NCI-H1105 (cell line): ENCODE data around the gene PTGFRN.
"Not testable (repeated sequence)": the region's sequence is repeated elsewhere in the genome, so short reads cannot be mapped to it uniquely, and the experiment has no call there.

Experiments
- DNase-seq: peaks from one replicate; lab custom pipeline; 2025; lab: John Stamatoyannopoulos, UW

PTGFRN gene

DNA sequence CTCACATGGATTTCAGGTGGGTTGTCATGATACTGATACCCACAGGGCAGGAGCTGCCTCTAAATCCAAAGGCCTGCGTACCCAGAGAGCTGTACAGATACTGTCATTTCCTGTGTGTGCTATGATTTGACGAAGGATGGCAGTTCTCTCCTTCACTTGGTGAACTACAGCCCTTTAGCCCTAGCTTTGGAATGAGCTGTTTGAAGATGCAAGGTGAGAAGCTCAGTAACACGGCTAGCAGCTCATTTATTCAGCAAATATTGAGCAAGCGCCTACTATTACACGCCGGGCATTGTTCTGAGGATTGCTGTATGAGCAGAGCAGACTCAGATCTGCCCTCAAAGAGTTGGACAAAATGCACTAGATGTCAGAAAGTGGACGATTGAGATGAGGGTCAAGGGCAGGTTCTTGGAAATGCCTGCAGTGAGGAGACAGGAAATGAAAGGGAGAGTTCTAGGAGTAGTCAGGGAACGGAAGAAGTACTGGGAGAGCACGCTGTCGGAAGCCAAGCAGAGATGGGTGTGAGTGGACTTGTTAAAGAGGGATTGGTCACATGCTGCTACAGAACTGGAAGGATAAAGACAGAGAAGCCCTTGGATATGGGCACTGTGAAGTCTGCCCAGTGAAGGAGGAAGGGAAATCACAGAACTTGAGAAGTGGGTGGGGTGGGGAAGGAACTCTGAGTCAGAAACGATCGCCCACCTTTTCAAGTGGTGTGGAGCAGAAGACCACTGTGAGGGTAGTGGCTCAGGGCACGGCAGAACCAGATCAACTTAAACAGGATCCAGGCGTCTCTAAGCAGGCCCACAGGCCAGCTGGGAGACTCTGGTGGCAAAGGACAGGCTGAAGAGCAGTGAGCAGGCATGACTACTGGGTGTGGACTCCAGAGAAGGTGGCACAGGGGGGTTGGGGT, 7.1 kb downstream of the PTGFRN start:
- no peak for DNase-seq

DNA sequence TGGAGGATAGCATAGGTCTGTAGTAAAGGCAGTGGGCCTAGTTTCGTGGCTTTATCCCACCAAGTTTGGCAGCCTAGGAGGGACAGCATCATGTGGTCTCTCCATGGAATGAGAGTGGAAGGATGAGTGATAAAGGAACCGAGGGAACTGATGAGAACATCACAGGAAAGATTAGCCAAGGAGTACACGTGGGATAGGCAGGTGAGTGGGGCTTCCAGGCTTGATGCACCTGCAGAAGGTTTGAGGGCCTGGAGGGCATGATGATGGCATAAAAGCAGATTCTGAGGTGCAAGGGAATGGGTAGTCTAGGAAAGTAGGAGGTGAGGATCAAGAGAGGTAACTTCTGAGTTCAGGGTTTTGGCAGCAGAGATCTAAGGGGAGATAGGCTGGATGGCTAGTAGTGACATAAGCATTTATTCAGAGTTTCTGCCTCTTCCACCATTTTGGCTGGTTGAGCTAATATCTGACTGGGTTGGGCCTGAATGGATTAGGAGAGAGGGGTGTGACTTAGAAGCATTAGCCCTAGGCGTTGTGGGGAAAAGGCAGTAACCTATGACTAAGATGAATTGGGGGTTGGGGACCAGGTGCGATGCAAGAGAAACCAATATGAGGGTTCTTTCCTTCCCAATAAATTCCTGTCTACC, 9.1 kb downstream of the PTGFRN start:
- DNase-seq = no peak

DNA sequence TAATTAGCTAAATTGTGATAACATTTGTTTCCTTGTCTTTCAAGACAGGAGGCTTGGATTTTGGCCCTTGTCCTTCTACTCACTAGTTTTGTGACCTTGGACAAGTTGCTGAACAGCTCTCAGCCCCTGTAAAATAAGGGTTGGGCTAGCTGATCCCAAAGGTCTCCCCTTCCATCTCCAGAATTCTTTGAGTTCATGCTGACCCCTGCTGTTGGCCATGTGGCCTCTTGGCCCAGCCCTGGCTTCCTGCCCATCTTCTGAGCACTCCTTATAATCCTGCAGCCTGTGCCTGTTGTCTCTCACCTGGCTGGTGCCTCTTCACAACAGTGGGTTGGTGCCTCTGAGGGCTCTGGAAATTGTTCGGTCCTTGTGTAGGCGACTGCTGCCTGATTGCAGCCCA, 10.1 kb downstream of the PTGFRN start:
- DNase-seq = no peak

- DNase-seq = no peak
Observed at GRCh38 chr1:116920211-116920610, 10.5 kb downstream of the PTGFRN start.

GRCh38 chr1:116921301-116921885, 11.7 kb downstream of the PTGFRN start:
- DNase-seq = no peak

GRCh38 chr1:116921937-116922336, 12.2 kb downstream of the PTGFRN start:
- no peak for DNase-seq

- no peak for DNase-seq
Observed at GRCh38 chr1:116923421-116923820, 13.7 kb downstream of the PTGFRN start.

GRCh38 chr1:116927049-116927798, 17.5 kb downstream of the PTGFRN start:
- peak; percentile 81 for DNase-seq

GRCh38 chr1:116929961-116930592, 20.4 kb downstream of the PTGFRN start:
- no peak for DNase-seq

DNA sequence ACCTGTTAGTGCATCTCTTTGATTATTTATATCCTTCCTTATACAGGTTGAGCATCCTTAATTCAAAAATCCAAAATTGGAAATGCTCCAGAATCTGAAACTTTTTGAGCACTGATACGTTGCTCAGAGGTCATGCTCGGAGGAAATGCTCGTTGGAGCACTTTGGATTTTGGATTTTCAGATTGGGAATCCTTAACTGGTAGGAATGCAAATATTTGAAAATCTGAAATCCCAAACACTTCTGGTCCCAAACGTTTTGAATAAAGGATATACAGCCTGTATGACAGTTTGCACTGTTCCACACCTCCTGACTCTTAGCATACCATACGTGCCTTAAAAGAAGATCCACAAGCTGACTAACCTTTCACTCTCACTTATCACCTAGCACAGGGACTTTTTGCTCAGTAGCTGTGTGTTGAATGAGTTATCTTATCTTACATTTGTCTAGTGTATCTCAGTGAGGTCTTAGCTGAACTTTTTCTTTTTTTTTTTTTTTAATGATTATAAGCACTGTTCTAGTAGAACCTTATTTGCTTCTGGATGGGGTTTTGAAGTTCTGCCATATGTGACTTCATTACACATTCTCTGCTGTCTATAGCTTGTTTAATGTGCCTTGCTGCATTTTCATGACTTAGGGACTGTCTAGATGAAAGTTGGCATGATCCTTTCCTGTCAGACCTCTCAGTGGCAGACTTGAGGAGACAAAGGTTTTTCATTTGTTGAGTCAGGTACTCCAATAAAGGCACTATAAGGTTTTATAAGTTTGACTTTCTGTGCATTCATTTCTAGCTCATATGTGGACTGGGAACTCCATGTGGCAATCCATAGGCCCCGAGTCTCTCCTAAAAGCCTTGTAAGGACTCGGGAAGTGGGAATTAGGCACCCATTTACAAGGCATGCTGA, 21.6 kb downstream of the PTGFRN start:
- no peak for DNase-seq

GRCh38 chr1:116933606-116934515, 24.1 kb downstream of the PTGFRN start:
- DNase-seq = no peak

DNA sequence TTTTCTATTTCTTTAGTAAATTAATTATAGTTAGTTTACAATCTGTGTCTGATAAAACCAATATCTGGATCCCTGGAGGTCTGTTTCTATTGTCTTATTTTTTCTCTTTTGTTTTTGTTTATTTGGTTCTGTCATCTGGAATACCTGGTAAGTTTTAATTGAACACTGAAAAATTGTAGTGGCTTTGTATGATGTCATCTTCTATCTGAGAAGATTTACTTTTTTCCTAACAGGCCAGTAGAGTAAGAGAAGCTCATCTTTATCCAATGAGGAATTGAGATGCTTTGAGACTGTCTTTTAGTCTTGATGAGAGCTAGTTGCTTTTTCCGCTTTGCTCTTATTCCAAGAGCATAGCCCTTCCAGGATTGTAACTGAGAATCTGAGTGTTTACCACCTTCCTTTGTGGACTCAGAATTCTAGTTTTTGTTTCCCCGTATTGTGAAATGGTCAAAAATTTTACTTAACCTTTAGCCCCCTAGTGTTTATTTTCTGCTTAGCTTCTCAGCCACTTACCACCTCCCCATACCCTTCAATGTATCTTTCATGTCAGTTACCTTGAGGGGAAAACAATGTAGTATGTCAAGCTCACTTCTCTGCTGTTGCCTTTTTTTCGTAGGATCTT, 25.0 kb downstream of the PTGFRN start:
- no peak for DNase-seq

DNA sequence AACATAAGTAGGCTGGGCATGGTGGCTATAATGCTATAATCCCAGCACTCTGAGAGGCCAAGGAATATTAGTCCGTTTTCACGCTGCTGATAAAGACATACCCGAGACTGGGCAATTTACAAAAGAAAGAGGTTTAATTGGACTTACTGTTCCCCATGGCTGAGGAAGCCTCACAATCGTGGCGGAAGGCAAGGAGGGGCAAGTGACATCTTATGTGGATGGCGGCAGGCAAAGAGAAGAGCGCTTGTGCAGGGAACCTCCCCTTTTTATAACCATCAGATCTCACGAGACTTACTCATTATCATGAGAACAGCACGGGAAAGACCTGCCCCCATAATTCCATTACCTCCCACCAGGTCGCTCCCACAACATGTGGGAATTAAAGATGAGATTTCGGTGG, 28.5 kb downstream of the PTGFRN start:
- DNase-seq = no peak

DNA sequence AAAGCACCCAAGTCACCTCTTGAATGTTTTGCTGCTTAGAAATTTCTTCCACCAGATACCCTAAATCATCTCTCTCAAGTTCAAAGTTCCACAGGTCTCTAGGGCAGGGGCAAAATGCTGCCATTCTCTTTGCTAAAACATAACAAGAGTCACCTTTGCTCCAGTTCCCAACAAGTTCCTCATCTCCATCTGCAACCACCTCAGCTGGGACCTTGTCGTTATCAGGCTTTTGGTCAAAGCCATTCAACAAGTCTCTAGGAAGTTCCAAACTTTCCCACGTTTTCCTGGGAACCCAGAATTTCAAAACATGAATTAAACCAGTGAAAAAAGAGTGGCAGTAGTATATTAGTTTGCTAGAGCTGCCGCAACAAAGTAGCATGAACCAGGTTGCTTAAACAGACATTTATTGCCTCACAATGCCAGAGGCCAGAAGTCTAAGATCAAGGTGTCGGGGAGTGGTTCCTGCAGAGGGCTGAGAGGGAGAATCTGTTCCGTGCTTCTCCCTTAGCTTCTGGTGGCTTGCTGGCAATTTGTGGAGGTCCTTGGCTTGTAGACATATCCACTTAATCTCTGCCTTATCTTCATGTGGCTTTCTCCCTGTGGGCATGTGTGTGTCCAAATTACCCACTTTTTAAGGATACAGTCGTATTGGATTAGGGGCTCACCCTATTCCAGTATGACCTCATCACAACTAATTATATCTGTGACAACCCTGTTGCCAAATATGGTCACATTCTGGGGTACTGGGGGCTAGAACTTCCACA, 30.2 kb downstream of the PTGFRN start:
- DNase-seq = not testable (repeated sequence)

DNA sequence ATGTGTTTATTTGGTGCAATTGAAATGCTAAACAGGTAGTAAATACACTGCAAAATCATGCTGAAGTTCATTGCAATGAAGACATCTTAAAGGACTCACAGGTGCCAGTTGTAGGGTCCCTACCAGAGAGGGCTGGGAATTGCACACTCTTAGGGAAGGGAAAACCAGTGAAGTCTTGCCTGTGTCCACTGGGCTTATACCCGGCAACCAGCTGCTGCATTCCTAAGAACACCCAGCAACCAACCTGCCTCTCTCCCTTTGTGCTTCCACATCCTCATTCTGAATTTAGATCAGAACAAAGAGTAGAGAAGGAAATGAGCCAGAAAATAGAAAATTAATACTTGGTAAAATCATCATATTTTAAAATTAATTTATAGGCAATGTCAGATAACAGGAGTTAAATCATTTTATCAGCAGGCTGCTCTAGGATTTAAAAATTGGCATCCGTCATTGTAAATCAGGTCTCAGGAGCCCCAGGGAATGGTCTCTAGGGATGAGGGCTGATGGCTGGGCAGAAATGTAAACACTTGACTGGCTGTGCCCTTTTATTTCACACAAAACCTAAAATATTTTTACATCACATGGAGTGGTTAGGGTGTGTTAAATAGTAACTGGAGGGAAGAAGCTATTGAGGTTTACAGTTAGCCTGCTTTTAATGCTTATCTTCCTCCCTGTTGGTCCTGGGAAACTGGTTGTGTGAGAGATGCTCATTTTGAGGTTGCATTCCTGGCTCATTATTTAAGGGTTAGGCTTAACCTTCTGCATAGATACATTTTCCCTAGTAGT, 31.3 kb downstream of the PTGFRN start:
- DNase-seq = peak; percentile 34

DNA sequence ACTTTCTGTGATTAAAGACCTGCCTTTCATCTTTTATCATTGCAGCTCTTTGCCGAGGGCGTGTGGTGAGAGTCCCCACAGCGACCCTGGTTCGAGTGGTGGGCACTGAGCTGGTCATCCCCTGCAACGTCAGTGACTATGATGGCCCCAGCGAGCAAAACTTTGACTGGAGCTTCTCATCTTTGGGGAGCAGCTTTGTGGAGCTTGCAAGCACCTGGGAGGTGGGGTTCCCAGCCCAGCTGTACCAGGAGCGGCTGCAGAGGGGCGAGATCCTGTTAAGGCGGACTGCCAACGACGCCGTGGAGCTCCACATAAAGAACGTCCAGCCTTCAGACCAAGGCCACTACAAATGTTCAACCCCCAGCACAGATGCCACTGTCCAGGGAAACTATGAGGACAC, 32.0 kb downstream of the PTGFRN start:
- no peak for DNase-seq

DNA sequence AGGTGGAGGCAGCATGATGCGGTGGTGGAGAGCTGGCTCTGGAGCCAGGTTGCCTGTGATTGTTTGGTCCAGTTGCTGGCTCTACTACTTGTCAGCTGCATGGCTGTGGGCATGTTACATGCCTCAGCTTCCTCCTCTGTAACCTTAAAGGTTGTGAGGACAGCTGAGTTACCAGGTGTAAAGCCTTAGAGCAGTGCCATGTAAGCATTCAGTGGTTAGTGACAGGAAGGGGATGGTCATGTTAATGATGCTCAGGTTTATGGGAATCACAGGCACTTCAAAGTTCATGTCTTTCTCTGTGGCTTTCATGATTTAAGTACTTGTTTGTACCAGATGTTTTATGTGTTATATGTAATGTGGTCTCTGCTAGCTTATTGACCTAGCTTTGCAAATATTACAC, 32.6 kb downstream of the PTGFRN start:
- DNase-seq = no peak

DNA sequence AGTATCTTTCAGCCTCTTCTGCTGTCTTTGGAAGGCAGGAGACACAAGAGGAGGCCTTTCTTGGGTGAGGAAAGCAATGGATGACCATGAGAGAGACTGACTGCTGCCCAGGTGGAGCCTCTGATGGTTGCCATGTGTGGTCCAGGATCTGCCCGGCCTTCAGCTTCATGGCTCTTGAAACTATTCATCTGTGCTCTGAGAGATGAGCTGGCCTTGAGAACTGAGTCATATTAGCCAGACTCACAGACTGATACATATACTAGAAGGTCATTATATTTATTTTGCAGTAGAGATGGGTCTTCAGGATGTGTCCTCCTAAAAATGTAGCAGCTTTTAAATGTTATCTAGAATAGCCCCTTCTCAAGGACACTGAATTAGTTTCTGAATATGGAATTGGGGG, 33.7 kb downstream of the PTGFRN start:
- DNase-seq = no peak
